K562 (cell line): Measurements from ENCODE around the gene SGK1. TPM values are rescaled to one million over a fixed set of nuclear protein-coding genes. Genes with fewer than 3 reads are reported as not detected.

Experiments used
- ATAC-seq: fragments of 200-7000 bp; cut with Tn5 transposase; 3 replicates; pipeline ENCODE4 v1.9.1; 2020; ENCODE audit warnings: moderate library complexity
- BruUV-seq: library from RNA; stranded (reverse); fragments of 400-500 nt; replicated peaks from 2 replicates; lab custom pipeline; 2021; lab: Mats Ljungman, UMichigan
- CTCF ChIA-PET: fragments of 300-600 bp; formaldehyde crosslinking; extraction: SDS; loops from one replicate; lab custom pipeline; 2021; ENCODE audit warnings: low intra/inter-chr PET ratio; lab: Yijun Ruan, JAX
- POLR2A ChIA-PET: fragments of 300-600, 350-650 bp; sonication (Branson Sonifier 250); formaldehyde crosslinking; extraction: SDS; loops from one replicate; lab custom pipeline; 2021; ENCODE audit warnings: antibody characterized with exemption, inconsistent platforms; lab: Yijun Ruan, JAX
- DNase-seq, 4 experiments: peaks; one replicate each; pipeline versions ENCODE4 v3.0.0 to v3.0.0-alpha.2; 2011 to 2018; ENCODE audit warnings: low spot score in 3 of 4, mixed read lengths in 3 of 4; ENCODE audit errors: extremely low read depth in 1 of 4
- FAIRE-seq: peaks from 2 replicates; lab custom pipeline; 2011; peaks lifted over from hg19 to GRCh38; lab: Jason Lieb, UNC
- H2AFZ ChIP-seq: 2 replicates; pipeline ENCODE4 v1.6.0; 2011; ENCODE audit warnings: low read depth, low read length, control low read depth, inconsistent platforms
- H3K27ac ChIP-seq: fragments of 200-600 bp; 3 replicates; pipeline ENCODE4 v1.8.0; 2011; ENCODE audit warnings: low read depth, mild to moderate bottlenecking, control low read depth, inconsistent platforms, low read length, moderate library complexity, mixed read lengths; ENCODE audit errors: extremely low read depth
- H3K27me3 ChIP-seq, 2 experiments: fragments of 300-600 bp in 1 of 2; 2 replicates in 1 of 2; 3 replicates in 1 of 2; pipeline versions ENCODE4 v1.6.0 to v1.8.0; 2011; ENCODE audit warnings: inconsistent platforms in 2 of 2, low read length in 2 of 2, mild to moderate bottlenecking in 1 of 2, mixed read lengths in 1 of 2, moderate library complexity in 1 of 2; ENCODE audit not compliant: control insufficient read depth in 2 of 2, insufficient read depth in 2 of 2
- H3K36me3 ChIP-seq: fragments of 300-600 bp; 3 replicates; pipeline ENCODE4 v1.8.0; 2011; ENCODE audit warnings: mild to moderate bottlenecking, low read length, inconsistent platforms; ENCODE audit not compliant: control insufficient read depth, insufficient read depth
- H3K4me1 ChIP-seq, 2 experiments: fragments of 200-600 bp in 1 of 2; replicated peaks in 1 of 2; 2 replicates in 1 of 2; 3 replicates in 1 of 2; pipeline versions ENCODE4 v1.5.1 to v1.8.0; 2011; ENCODE audit warnings: inconsistent platforms in 2 of 2, low read length in 2 of 2, mild to moderate bottlenecking in 1 of 2, mixed read lengths in 1 of 2, moderate library complexity in 1 of 2; ENCODE audit not compliant: control insufficient read depth in 2 of 2, insufficient read depth in 2 of 2
- H3K4me2 ChIP-seq: 2 replicates; pipeline ENCODE4 v1.6.1; 2011; ENCODE audit warnings: low read length, control low read depth, inconsistent platforms, mixed read lengths; ENCODE audit not compliant: insufficient read depth
- H3K4me3 ChIP-seq: fragments of 200-600 bp; sonication (generic), shearing (Covaris generic); 2 replicates; pipeline ENCODE4 v1.5.1; 2016; ENCODE audit warnings: control low read depth, inconsistent platforms
- H3K79me2 ChIP-seq: fragments of 200-600 bp; 3 replicates; pipeline ENCODE4 v1.8.0; 2011; ENCODE audit warnings: low read length, inconsistent platforms; ENCODE audit not compliant: control insufficient read depth, insufficient read depth
- H3K9ac ChIP-seq, 2 experiments: 2 replicates each; pipeline versions ENCODE4 v1.6.0 to v1.6.1; 2011; ENCODE audit warnings: low read depth in 2 of 2, low read length in 2 of 2, control low read depth in 1 of 2, inconsistent platforms in 1 of 2, mild to moderate bottlenecking in 1 of 2, mixed read lengths in 1 of 2; ENCODE audit not compliant: insufficient read depth in 1 of 2
- H3K9me1 ChIP-seq: one replicate; pipeline ENCODE4 v1.6.0; 2011; ENCODE audit warnings: inconsistent platforms, mild to moderate bottlenecking, low read length, moderate library complexity; ENCODE audit not compliant: control insufficient read depth, insufficient read depth
- H3K9me3 ChIP-seq: replicated peaks from 2 replicates; pipeline ENCODE4 v1.5.1; 2011; ENCODE audit warnings: low read depth, low read length, inconsistent platforms; ENCODE audit not compliant: control insufficient read depth, insufficient read depth
- H4K20me1 ChIP-seq: replicated peaks from 2 replicates; pipeline ENCODE4 v1.6.1; 2011; ENCODE audit warnings: low read length, inconsistent platforms, mixed read lengths; ENCODE audit not compliant: control insufficient read depth, insufficient read depth
- AFF4 ChIP-seq: sonication (generic); formaldehyde crosslinking; IDR thresholded peaks from 2 replicates; pipeline ENCODE4 v1.8.0; 2023; ENCODE audit warnings: mild to moderate bottlenecking, missing genetic modification reagents
- CBFB ChIP-seq: sonication (generic); formaldehyde crosslinking; IDR thresholded peaks from 2 replicates; pipeline ENCODE4 v1.4.0; 2020; ENCODE audit warnings: mild to moderate bottlenecking, missing genetic modification reagents
- CCNT2 ChIP-seq: IDR thresholded peaks from 2 replicates; pipeline ENCODE4 v1.6.1; 2011; ENCODE audit warnings: borderline replicate concordance, low read depth, mild to moderate bottlenecking, moderate library complexity, mixed read lengths, low read length; ENCODE audit not compliant: insufficient read length; ENCODE audit errors: extremely low read depth
- HSF4 ChIP-seq: fragments of 250-450 bp; sonication (Bioruptor Pico); IDR thresholded peaks from 2 replicates; pipeline ENCODE4 v2.1.2; 2022; ENCODE audit warnings: mild to moderate bottlenecking, moderate library complexity, borderline replicate concordance
- KAT7 ChIP-seq: sonication (generic); formaldehyde crosslinking; IDR thresholded peaks from 2 replicates; pipeline ENCODE4 v1.8.0; 2022; ENCODE audit warnings: missing genetic modification reagents, mild to moderate bottlenecking, borderline replicate concordance
- MBD1 ChIP-seq: fragments of 250-450 bp; sonication (Bioruptor Pico); IDR thresholded peaks from 2 replicates; pipeline ENCODE4 v1.8.0; 2022; ENCODE audit warnings: inconsistent platforms
- MCM7 ChIP-seq, 2 experiments: fragments of 450-650 bp; IDR thresholded peaks; 2 replicates each; pipeline ENCODE4 v1.6.1; 2016 to 2018
- NR2C1 ChIP-seq, 2 experiments: fragments of 450-650 bp; IDR thresholded peaks; 2 replicates each; pipeline ENCODE4 v1.6.1; 2017; ENCODE audit warnings: mild to moderate bottlenecking in 2 of 2, antibody characterized with exemption in 1 of 2, inconsistent platforms in 1 of 2, missing compliant biosample characterization in 1 of 2, missing genetic modification characterization in 1 of 2
- PHF8 ChIP-seq: fragments of 200-600 bp; sonication (generic); IDR thresholded peaks from 2 replicates; pipeline ENCODE4 v1.6.1; 2012; ENCODE audit warnings: mixed run types, mild to moderate bottlenecking, inconsistent platforms, low read length, moderate library complexity, borderline replicate concordance
- SPI1 ChIP-seq: IDR thresholded peaks from 2 replicates; pipeline ENCODE4 v1.6.1; 2011; ENCODE audit warnings: low read depth, low read length, control low read depth, borderline replicate concordance
- STAT6 ChIP-seq: sonication (generic); formaldehyde crosslinking; IDR thresholded peaks from 2 replicates; pipeline ENCODE4 v1.8.1; 2023; ENCODE audit warnings: mild to moderate bottlenecking, missing genetic modification reagents
- THRAP3 ChIP-seq: fragments of 450-650 bp; IDR thresholded peaks from 2 replicates; pipeline ENCODE4 v1.6.1; 2016; ENCODE audit warnings: mild to moderate bottlenecking, inconsistent platforms, borderline replicate concordance
- USF2 ChIP-seq: sonication (generic); formaldehyde crosslinking; IDR thresholded peaks from 2 replicates; pipeline ENCODE4 v1.5.0; 2020; ENCODE audit warnings: missing genetic modification reagents
- WGBS: fragments of 100-300 bp; shearing (Covaris generic); methylation state at CpG from one replicate; pipeline ENCODE4 v1.1.6; 2016; ENCODE audit warnings: low coverage, mixed read lengths; ENCODE audit not compliant: insufficient coverage; ENCODE audit errors: missing lambda C conversion rate; 5-methylcytosine and 5-hydroxymethylcytosine counted together
- in situ Hi-C: fragments of 300-500 bp; cut with MboI; formaldehyde crosslinking; loops from 4 replicates; pipeline ENCODE4 v1.15.0; 2018; ENCODE audit warnings: inconsistent platforms, mixed read lengths
- intact Hi-C: fragments of 100-400 bp; cut with micrococcal nuclease; formaldehyde crosslinking; loops from 2 replicates; pipeline ENCODE4 v1.14.2; 2022
- polyA plus RNA-seq, 8 experiments: library from polyadenylated mRNA; depleted of rRNA in 4 of 8; stranded (reverse) in 5 of 8; unstranded in 3 of 8; fragments of >200 nt; fragmentation: Nextera tagmentation in 2 of 8; fragmentation: Illumina TruSeq in 1 of 8; extraction: Ambion mirVana in 2 of 8; extraction: Trizol in 1 of 8; gene quantifications; 2 replicates each; pipeline versions ENCODE4 v1.2.1 to v1.2.3, GENCODE V29; 2011 to 2014; ENCODE audit warnings: inconsistent platforms in 1 of 8, missing spikeins in 1 of 8
- total RNA-seq, 7 experiments: library from RNA; depleted of rRNA in 6 of 7; stranded (reverse); fragments of >200 nt in 6 of 7; fragmentation: Illumina TruSeq in 2 of 7; extraction: Trizol in 2 of 7; gene quantifications; 2 replicates each; pipeline versions ENCODE4 v1.2.1 to v1.2.3, GENCODE V29; 2011 to 2021; ENCODE audit warnings: low replicate concordance in 1 of 7

SGK1 gene
- total and polyA plus RNA-seq, 9 of the 15 experiments (the other 6 are each of a cell fraction or from before 2014, with no cell fraction given): 3.5 to 7.2 (median 3.9) TPM

GRCh38 chr6:134323698-134324097 is 5.8 kb upstream of the SGK1 start:
- H3K9ac ChIP-seq: no peak overlapping the region
- FAIRE-seq: no peak
- no peak overlapping the region for H2AFZ ChIP-seq
- WGBS: 100% methylated on average over 1 of the region's 2 CpGs
- no peak overlapping the region for H3K4me3 ChIP-seq
- H4K20me1 ChIP-seq: no peaks in the 10 kb centered on the region
- H3K36me3 ChIP-seq: no peaks in the 10 kb centered on the region
- POLR2A ChIA-PET: interaction anchor here (0.6 kb wide), 1 partner anchor 1510 kb away, joined by 3 read pairs; no protein-coding TSS in a partner anchor
- no peaks in the 10 kb centered on the region; a peak in 1 of 5 replicates for H3K4me1 ChIP-seq
- H3K79me2 ChIP-seq: no peaks in the 10 kb centered on the region
- H3K9me1 ChIP-seq: no peaks in the 10 kb centered on the region
- no peaks in the 10 kb centered on the region for H3K27me3 ChIP-seq
- H3K27ac ChIP-seq: no peak overlapping the region
- no peak for ATAC-seq
- no peak overlapping the region for H3K4me2 ChIP-seq
- H3K9me3 ChIP-seq: no peaks in the 10 kb centered on the region
- CTCF ChIA-PET: no interaction called here
- no peak for DNase-seq
- no TSS peak for BruUV-seq
- in situ Hi-C loops (no loop called here), intact Hi-C loops (no loop called here)
- TF ChIP-seq THRAP3 (no peak), HSF4 (no peak), PHF8 (no peak), KAT7 (no peak), AFF4 (CRISPR knock-in tag) (no peak), CCNT2 (no peak), MBD1 (CRISPR knock-in tag) (no peak), CBFB (CRISPR knock-in tag) (no peak), MCM7 (IDR thresholded peaks at IDR 0.05) (no peak), SPI1 (no peak), NR2C1 (IDR thresholded peaks at IDR 0.05) (no peak), NR2C1 (tag; IDR thresholded peaks at IDR 0.05) (no peak), STAT6 (CRISPR knock-in tag) (no peak), USF2 (no peak)
